ENCODE measurements around the gene GRK5.

DNA sequence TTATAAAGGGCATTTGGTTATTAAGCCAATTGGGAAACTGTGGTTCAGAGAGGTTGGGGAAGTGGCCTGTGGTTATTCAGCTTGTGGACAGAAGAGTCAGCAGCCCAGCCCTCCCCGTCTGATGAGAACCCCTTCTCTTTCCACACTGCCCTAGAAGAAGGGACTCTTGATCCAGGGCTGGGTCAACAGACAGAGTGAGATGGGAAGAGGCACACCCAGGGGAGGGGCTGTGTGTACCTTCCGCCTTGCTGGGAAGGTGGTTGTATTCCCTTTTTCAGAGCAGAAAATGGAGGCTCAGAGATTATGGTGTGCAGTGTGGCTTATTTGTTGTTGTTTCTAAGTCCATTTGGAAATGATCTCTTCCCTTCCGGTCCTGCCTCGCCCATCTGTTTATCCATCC is 103.4 kb downstream of the GRK5 start:
- no peak for TF ChIP-seq CTCF (IDR thresholded peaks at IDR 0.05)
- no peak for TF ChIP-seq POLR2A (IDR thresholded peaks at IDR 0.05)

Measured in thyroid gland (tissue), 4 donors.